ENCODE data around the gene NKIRAS1. TPM values are rescaled to one million over a fixed set of nuclear protein-coding genes. Genes with fewer than 3 reads are reported as not detected.

NKIRAS1 gene
- total RNA-seq, 1 donor from 2014 or later, result 30.9 TPM

- Histone ChIP-seq H3K9me3 (ENCODE audit: low read depth) (no peaks in the 10 kb centered on the region), H3K79me2 (ENCODE audit: low read depth) (peaks cover 49% of the 10 kb centered on the region), H3K9ac (peak overlapping the region; percentile 69), H3K4me1 (peaks cover 22% of the 10 kb centered on the region), H3K27me3 (no peaks in the 10 kb centered on the region), H3K27ac (peak overlapping the region; percentile 100), H3K4me3 (peak overlapping the region; percentile 77), H3K4me2 (peak overlapping the region; percentile 86), H4K20me1 (ENCODE audit: low read depth) (peaks cover 6% of the 10 kb centered on the region), H3F3A (ENCODE audit: low read depth) (peaks cover 34% of the 10 kb centered on the region), H2AFZ (replicated peaks) (peak overlapping the region; percentile 23), H3K36me3 (no peaks in the 10 kb centered on the region)
- Mint-ChIP-seq H3K27ac (peak overlapping the region; percentile 98), H3K36me3 (peaks cover 5% of the 10 kb centered on the region), H3K4me3 (peak overlapping the region; percentile 96), H3K4me1 (peaks cover 24% of the 10 kb centered on the region), H3K9me3 (peaks cover 1% of the 10 kb centered on the region), H3K27me3 (ENCODE audit: insufficient read depth, low read depth) (peaks cover 11% of the 10 kb centered on the region)
- TF ChIP-seq CTCF (IDR thresholded peaks at IDR 0.05), result no peak
- no peak for TF ChIP-seq EZH2phosphoT487 (IDR thresholded peaks at IDR 0.05)
- TF ChIP-seq EZH2 (IDR thresholded peaks at IDR 0.05), result no peak
- DNase-seq (ENCODE audit: low spot score), result peak; percentile 99
These were observed 29.3 kb upstream of the NKIRAS1 start for GRCh38 chr3:23945913-23946687.

GRCh38 chr3:23945663-23945912, 28.8 kb upstream of the NKIRAS1 start:
- Mint-ChIP-seq H3K36me3 (peaks cover 5% of the 10 kb centered on the region), H3K27ac (no peak overlapping the region), H3K4me3 (peak overlapping the region; percentile 69), H3K9me3 (peaks cover 1% of the 10 kb centered on the region), H3K4me1 (peaks cover 24% of the 10 kb centered on the region), H3K27me3 (ENCODE audit: insufficient read depth, low read depth) (peaks cover 12% of the 10 kb centered on the region)
- TF ChIP-seq EZH2 (IDR thresholded peaks at IDR 0.05), result no peak
- TF ChIP-seq EZH2phosphoT487 (IDR thresholded peaks at IDR 0.05), result no peak
- TF ChIP-seq CTCF (IDR thresholded peaks at IDR 0.05), result no peak
- no peaks in the 10 kb centered on the region for H3K9me3 ChIP-seq (ENCODE audit: low read depth)
- H4K20me1 ChIP-seq (ENCODE audit: low read depth), result peaks cover 6% of the 10 kb centered on the region
- H3K4me3 ChIP-seq, result peak overlapping the region; percentile 77
- no peak overlapping the region for H2AFZ ChIP-seq (replicated peaks)
- DNase-seq (ENCODE audit: low spot score), result no peak
- H3K9ac ChIP-seq, result peak overlapping the region; percentile 90
- H3F3A ChIP-seq (ENCODE audit: low read depth), result peaks cover 34% of the 10 kb centered on the region
- H3K36me3 ChIP-seq, result no peaks in the 10 kb centered on the region
- no peaks in the 10 kb centered on the region for H3K27me3 ChIP-seq
- peaks cover 22% of the 10 kb centered on the region for H3K4me1 ChIP-seq
- peaks cover 44% of the 10 kb centered on the region for H3K79me2 ChIP-seq (ENCODE audit: low read depth)
- H3K4me2 ChIP-seq, result peak overlapping the region; percentile 72
- H3K27ac ChIP-seq, result peak overlapping the region; percentile 100

- H3K9ac ChIP-seq, result peak within 1 kb of the TSS; percentile 90
- Mint-ChIP-seq H3K27me3 (ENCODE audit: insufficient read depth, low read depth) (peaks cover 12% of the 10 kb centered on the region), H3K4me1 (peaks cover 24% of the 10 kb centered on the region), H3K4me3 (peak within 1 kb of the TSS; percentile 96), H3K27ac (peak within 1 kb of the TSS; percentile 95), H3K9me3 (peaks cover 1% of the 10 kb centered on the region), H3K36me3 (peaks cover 5% of the 10 kb centered on the region)
- TF ChIP-seq EZH2 (IDR thresholded peaks at IDR 0.05) (no peak), CTCF (IDR thresholded peaks at IDR 0.05) (no peak), EZH2phosphoT487 (IDR thresholded peaks at IDR 0.05) (no peak)
- H3K27me3 ChIP-seq, result no peaks in the 10 kb centered on the region
- peak within 1 kb of the TSS; percentile 98 for H3K4me2 ChIP-seq
- H3K4me1 ChIP-seq, result peaks cover 22% of the 10 kb centered on the region
- H3K36me3 ChIP-seq, result no peaks in the 10 kb centered on the region
- H2AFZ ChIP-seq (replicated peaks), result peak within 1 kb of the TSS; percentile 23
- peaks cover 39% of the 10 kb centered on the region for H3K79me2 ChIP-seq (ENCODE audit: low read depth)
- H3K4me3 ChIP-seq, result peak within 1 kb of the TSS; percentile 77
- H3K27ac ChIP-seq, result peak within 1 kb of the TSS; percentile 100
- H3K9me3 ChIP-seq (ENCODE audit: low read depth), result no peaks in the 10 kb centered on the region
- peaks cover 34% of the 10 kb centered on the region for H3F3A ChIP-seq (ENCODE audit: low read depth)
- DNase-seq (ENCODE audit: low spot score), result peak; percentile 96
- H4K20me1 ChIP-seq (ENCODE audit: low read depth), result peaks cover 2% of the 10 kb centered on the region
These were observed 28.3 kb upstream of the NKIRAS1 start, which contains the start of gene NR1D2 for GRCh38 chr3:23944861-23945662. Gene NR1D2, plus strand, starts transcription at chr3:23945286. Its CDS starts 293 bp downstream, at chr3:23945579.

Measured in neural progenitor cell (in vitro differentiated cells).